WTC11 (cell line): ENCODE results near the gene ABHD17C.

Experiments
- KAT7 ChIP-seq: sonication (generic); formaldehyde crosslinking; IDR thresholded peaks from 2 replicates; pipeline ENCODE4 v1.8.1; 2023; ENCODE audit warnings: missing genetic modification reagents, mild to moderate bottlenecking, borderline replicate concordance
- TEAD1 ChIP-seq: sonication (generic); formaldehyde crosslinking; IDR thresholded peaks from 2 replicates; pipeline ENCODE4 v1.8.0; 2022; ENCODE audit warnings: mild to moderate bottlenecking, missing genetic modification reagents
- TF ChIP-seq, protein P1 (sequence below): sonication (generic); formaldehyde crosslinking; IDR thresholded peaks from 2 replicates; pipeline ENCODE4 v1.8.0; 2022; ENCODE audit warnings: mild to moderate bottlenecking, missing genetic modification reagents
- TF ChIP-seq, protein P2 (sequence below): fragments of 200-600 bp; IDR thresholded peaks from 2 replicates; pipeline ENCODE4 v1.8.0; 2022; ENCODE audit warnings: antibody characterized with exemption
- TF ChIP-seq, protein P3 (sequence below): fragments of 250-450 bp; sonication (Bioruptor Pico); IDR thresholded peaks from 2 replicates; pipeline ENCODE4 v1.9.0; 2021; ENCODE audit warnings: mild to moderate bottlenecking
- TF ChIP-seq, protein P4 (sequence below): sonication (generic); formaldehyde crosslinking; IDR thresholded peaks from 2 replicates; pipeline ENCODE4 v1.8.0; 2022; ENCODE audit warnings: missing genetic modification reagents
- TF ChIP-seq, protein P5 (sequence below): sonication (generic); formaldehyde crosslinking; IDR thresholded peaks from 2 replicates; pipeline ENCODE4 v1.8.1; 2022; ENCODE audit warnings: low read depth, missing genetic modification reagents, borderline replicate concordance
- TF ChIP-seq, protein P6 (sequence below): sonication (generic); formaldehyde crosslinking; IDR thresholded peaks from 2 replicates; pipeline ENCODE4 v1.8.1; 2023; ENCODE audit warnings: mild to moderate bottlenecking, missing genetic modification reagents, moderate library complexity

DNA sequence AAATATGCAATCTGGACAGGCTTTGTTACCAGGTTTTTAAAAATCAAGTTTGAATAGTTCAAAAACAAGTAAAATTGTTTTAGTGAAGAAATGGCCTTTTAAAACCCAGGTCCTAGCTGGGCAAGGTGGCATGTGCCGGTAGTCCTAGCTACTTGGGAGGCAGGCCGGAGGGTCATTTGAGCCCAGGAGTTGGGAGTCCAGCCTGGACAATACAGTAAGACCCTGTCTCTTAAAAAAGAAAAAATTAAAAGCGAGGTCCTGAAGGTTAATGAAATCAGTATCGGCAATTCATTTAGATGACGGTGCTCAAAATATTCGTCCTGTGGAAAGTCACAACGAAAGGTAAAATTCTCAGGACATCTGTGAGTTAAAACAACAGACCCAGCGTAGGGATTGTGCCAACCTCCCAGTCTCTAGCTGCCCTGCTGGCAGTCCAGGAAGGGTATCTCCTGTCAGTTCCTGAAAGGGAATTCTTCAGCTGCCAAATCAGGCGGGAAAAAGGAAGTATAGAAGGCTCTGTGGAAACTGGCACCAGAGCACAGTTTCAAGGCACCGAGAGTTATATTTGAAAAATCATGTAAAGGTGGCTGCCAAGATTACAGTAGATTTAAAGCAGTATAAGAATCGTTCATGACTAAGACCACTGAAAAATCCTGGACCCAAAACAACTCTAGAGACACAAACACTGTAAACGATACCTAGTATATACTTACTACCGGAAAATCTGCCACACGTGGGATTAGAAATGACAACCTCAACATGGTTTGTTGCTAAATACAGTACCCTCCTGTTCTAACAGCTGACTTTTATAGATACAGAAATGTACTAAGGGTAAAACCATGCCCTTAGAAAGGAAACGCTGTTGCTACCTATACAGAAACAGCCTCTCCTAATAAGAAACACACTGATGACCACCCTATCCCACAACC lies 1.2 kb upstream of the ABHD17C start:
- TF ChIP-seq, protein P1, sequence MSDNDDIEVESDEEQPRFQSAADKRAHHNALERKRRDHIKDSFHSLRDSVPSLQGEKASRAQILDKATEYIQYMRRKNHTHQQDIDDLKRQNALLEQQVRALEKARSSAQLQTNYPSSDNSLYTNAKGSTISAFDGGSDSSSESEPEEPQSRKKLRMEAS (CRISPR knock-in tag) = no peak
- TF ChIP-seq, protein P2, sequence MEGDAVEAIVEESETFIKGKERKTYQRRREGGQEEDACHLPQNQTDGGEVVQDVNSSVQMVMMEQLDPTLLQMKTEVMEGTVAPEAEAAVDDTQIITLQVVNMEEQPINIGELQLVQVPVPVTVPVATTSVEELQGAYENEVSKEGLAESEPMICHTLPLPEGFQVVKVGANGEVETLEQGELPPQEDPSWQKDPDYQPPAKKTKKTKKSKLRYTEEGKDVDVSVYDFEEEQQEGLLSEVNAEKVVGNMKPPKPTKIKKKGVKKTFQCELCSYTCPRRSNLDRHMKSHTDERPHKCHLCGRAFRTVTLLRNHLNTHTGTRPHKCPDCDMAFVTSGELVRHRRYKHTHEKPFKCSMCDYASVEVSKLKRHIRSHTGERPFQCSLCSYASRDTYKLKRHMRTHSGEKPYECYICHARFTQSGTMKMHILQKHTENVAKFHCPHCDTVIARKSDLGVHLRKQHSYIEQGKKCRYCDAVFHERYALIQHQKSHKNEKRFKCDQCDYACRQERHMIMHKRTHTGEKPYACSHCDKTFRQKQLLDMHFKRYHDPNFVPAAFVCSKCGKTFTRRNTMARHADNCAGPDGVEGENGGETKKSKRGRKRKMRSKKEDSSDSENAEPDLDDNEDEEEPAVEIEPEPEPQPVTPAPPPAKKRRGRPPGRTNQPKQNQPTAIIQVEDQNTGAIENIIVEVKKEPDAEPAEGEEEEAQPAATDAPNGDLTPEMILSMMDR = no peak
- TF ChIP-seq TEAD1 = no peak
- TF ChIP-seq, protein P3, sequence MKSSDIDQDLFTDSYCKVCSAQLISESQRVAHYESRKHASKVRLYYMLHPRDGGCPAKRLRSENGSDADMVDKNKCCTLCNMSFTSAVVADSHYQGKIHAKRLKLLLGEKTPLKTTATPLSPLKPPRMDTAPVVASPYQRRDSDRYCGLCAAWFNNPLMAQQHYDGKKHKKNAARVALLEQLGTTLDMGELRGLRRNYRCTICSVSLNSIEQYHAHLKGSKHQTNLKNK (CRISPR knock-in tag) = no peak
- TF ChIP-seq, protein P4, sequence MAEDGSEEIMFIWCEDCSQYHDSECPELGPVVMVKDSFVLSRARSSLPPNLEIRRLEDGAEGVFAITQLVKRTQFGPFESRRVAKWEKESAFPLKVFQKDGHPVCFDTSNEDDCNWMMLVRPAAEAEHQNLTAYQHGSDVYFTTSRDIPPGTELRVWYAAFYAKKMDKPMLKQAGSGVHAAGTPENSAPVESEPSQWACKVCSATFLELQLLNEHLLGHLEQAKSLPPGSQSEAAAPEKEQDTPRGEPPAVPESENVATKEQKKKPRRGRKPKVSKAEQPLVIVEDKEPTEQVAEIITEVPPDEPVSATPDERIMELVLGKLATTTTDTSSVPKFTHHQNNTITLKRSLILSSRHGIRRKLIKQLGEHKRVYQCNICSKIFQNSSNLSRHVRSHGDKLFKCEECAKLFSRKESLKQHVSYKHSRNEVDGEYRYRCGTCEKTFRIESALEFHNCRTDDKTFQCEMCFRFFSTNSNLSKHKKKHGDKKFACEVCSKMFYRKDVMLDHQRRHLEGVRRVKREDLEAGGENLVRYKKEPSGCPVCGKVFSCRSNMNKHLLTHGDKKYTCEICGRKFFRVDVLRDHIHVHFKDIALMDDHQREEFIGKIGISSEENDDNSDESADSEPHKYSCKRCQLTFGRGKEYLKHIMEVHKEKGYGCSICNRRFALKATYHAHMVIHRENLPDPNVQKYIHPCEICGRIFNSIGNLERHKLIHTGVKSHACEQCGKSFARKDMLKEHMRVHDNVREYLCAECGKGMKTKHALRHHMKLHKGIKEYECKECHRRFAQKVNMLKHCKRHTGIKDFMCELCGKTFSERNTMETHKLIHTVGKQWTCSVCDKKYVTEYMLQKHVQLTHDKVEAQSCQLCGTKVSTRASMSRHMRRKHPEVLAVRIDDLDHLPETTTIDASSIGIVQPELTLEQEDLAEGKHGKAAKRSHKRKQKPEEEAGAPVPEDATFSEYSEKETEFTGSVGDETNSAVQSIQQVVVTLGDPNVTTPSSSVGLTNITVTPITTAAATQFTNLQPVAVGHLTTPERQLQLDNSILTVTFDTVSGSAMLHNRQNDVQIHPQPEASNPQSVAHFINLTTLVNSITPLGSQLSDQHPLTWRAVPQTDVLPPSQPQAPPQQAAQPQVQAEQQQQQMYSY (CRISPR knock-in tag) = no peak
- no peak for TF ChIP-seq KAT7 (CRISPR knock-in tag)
- TF ChIP-seq, protein P5, sequence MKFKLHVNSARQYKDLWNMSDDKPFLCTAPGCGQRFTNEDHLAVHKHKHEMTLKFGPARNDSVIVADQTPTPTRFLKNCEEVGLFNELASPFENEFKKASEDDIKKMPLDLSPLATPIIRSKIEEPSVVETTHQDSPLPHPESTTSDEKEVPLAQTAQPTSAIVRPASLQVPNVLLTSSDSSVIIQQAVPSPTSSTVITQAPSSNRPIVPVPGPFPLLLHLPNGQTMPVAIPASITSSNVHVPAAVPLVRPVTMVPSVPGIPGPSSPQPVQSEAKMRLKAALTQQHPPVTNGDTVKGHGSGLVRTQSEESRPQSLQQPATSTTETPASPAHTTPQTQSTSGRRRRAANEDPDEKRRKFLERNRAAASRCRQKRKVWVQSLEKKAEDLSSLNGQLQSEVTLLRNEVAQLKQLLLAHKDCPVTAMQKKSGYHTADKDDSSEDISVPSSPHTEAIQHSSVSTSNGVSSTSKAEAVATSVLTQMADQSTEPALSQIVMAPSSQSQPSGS (CRISPR knock-in tag) = no peak
- TF ChIP-seq, protein P6, sequence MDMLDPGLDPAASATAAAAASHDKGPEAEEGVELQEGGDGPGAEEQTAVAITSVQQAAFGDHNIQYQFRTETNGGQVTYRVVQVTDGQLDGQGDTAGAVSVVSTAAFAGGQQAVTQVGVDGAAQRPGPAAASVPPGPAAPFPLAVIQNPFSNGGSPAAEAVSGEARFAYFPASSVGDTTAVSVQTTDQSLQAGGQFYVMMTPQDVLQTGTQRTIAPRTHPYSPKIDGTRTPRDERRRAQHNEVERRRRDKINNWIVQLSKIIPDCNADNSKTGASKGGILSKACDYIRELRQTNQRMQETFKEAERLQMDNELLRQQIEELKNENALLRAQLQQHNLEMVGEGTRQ (CRISPR knock-in tag) = no peak
